ENCODE results near the gene NUDT1. TPM values are rescaled to one million over a fixed set of nuclear protein-coding genes. Genes with fewer than 3 reads are reported as not detected.

Gene NUDT1
- total and polyA plus RNA-seq, 2 experiments from 2014 or later = 47.7 to 61.0 TPM

DNA sequence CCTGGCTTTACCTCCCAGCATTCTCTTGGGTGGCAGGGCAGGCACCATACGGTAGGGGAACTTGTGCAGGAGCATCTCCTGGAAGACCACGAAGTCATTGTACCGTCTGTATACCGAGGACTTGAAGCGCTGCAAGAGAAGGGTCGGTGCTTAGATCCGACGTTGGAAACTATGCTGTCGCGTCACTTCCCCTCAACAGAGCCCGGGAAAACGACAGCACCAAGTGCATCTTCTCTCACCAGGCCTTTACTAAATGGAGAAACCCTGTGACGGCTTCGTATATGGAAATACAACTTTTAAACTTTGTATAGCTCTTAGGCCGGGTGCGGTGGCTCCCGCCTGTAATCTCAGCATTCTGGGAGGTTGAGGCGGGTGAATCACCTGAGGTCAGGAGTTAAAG is 33.1 kb downstream of the NUDT1 start:
- no peaks in the 10 kb centered on the region for H3K9me3 ChIP-seq (ENCODE audit: low read depth)
- H3K36me3 ChIP-seq (ENCODE audit: low read depth) = no peaks in the 10 kb centered on the region
- in situ Hi-C loops (cut with MboI) = no loop called here
- H3K4me2 ChIP-seq (ENCODE audit: unreplicated experiment) = no peak overlapping the region
- TF ChIP-seq EZH2phosphoT487 (IDR thresholded peaks at IDR 0.05; ENCODE audit: insufficient read depth, low read depth) = no peak
- no peak for TF ChIP-seq EZH2 (IDR thresholded peaks at IDR 0.05; ENCODE audit: insufficient read depth, poor library complexity, severe bottlenecking)
- no peak overlapping the region for H3K27ac ChIP-seq
- 0 out of 2 replicates have a peak, but pooled peaks cover 4% of the 10 kb centered on the region for H3K4me1 ChIP-seq (ENCODE audit: insufficient read depth)
- 90 to 91% methylated on average over 18 of the region's 18 CpGs for WGBS, 2 experiments (ENCODE audit: low coverage in 1 of 2, low lambda C conversion rate in 2 of 2, missing lambda C conversion rate in 2 of 2)
- H4K20me1 ChIP-seq (ENCODE audit: insufficient read depth) = no peaks in the 10 kb centered on the region
- H2AFZ ChIP-seq = no peak overlapping the region
- DNase-seq = no peak
- H3K9ac ChIP-seq = no peak overlapping the region
- no peaks in the 10 kb centered on the region for H3F3A ChIP-seq (ENCODE audit: insufficient read depth)
- H3K9me2 ChIP-seq (ENCODE audit: insufficient read depth) = no peaks in the 10 kb centered on the region
- no peak overlapping the region for H3K4me3 ChIP-seq
- H3K27me3 ChIP-seq (replicated peaks; ENCODE audit: insufficient read depth) = no peaks in the 10 kb centered on the region
- H3K79me2 ChIP-seq (ENCODE audit: insufficient read depth) = peaks cover 10% of the 10 kb centered on the region

DNA sequence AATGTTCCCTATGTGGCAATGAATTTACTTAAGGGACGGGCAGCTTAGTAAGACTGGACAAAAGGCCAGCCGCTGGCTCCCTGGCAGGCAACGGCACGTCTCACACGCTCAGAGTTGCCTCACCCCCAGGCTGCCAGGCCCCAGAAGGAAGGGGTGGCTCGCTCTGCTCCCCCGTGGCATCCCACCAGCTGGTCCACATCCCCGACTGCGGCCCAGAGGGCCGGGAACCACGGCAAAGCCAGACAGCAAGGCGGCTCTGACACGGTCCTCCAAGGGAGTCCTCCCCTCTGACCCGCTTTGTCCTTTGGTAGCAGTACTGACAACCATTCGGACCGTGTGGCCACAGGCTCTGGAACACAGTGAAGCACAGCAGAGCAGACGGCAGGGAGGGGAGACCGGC is 34.1 kb downstream of the NUDT1 start:
- Histone ChIP-seq H3F3A (ENCODE audit: insufficient read depth) (no peaks in the 10 kb centered on the region), H3K36me3 (ENCODE audit: low read depth) (no peaks in the 10 kb centered on the region), H3K4me2 (ENCODE audit: unreplicated experiment) (no peak overlapping the region), H4K20me1 (ENCODE audit: insufficient read depth) (no peaks in the 10 kb centered on the region), H3K4me3 (no peak overlapping the region), H2AFZ (no peak overlapping the region), H3K9me2 (ENCODE audit: insufficient read depth) (no peaks in the 10 kb centered on the region), H3K9ac (no peak overlapping the region), H3K4me1 (ENCODE audit: insufficient read depth) (0 out of 2 replicates have a peak, but pooled peaks cover 4% of the 10 kb centered on the region), H3K79me2 (ENCODE audit: insufficient read depth) (peaks cover 20% of the 10 kb centered on the region), H3K27me3 (replicated peaks; ENCODE audit: insufficient read depth) (no peaks in the 10 kb centered on the region), H3K9me3 (ENCODE audit: low read depth) (no peaks in the 10 kb centered on the region), H3K27ac (no peak overlapping the region)
- no peak for DNase-seq
- in situ Hi-C loops (cut with MboI) = no loop called here
- no peak for TF ChIP-seq EZH2phosphoT487 (IDR thresholded peaks at IDR 0.05; ENCODE audit: insufficient read depth, low read depth)
- TF ChIP-seq EZH2 (IDR thresholded peaks at IDR 0.05; ENCODE audit: insufficient read depth, poor library complexity, severe bottlenecking) = no peak
- 95% methylated on average over 18 of the region's 18 CpGs for WGBS, 2 experiments (ENCODE audit: low coverage in 1 of 2, low lambda C conversion rate in 2 of 2, missing lambda C conversion rate in 2 of 2)

DNA sequence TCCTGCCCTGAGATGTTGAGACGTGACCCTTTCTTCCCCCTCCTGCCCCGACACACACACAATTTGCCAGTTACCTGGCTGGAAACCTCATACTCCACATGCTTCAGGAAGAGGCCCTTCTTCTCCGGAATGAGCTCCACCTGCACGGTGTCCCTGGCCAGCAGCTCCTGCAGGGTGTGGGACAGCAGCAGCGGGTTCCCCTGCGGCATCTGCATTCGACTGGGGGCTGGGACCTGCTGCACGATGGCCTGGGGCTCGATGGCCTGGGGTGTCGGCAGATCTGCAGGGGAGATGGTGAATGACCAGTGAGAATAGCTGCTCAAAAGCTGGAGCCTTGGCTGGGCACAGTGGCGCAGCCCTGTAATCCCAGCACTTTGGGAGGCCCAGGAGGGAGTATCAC is 36.0 kb downstream of the NUDT1 start:
- Histone ChIP-seq H3K4me2 (ENCODE audit: unreplicated experiment) (no peak overlapping the region), H3K79me2 (ENCODE audit: insufficient read depth) (peaks cover 36% of the 10 kb centered on the region), H3K9ac (no peak overlapping the region), H3K27me3 (replicated peaks; ENCODE audit: insufficient read depth) (no peaks in the 10 kb centered on the region), H4K20me1 (ENCODE audit: insufficient read depth) (no peaks in the 10 kb centered on the region), H3K4me3 (no peak overlapping the region), H3F3A (ENCODE audit: insufficient read depth) (no peaks in the 10 kb centered on the region), H2AFZ (no peak overlapping the region), H3K9me2 (ENCODE audit: insufficient read depth) (no peaks in the 10 kb centered on the region), H3K9me3 (ENCODE audit: low read depth) (no peaks in the 10 kb centered on the region), H3K36me3 (ENCODE audit: low read depth) (no peaks in the 10 kb centered on the region), H3K4me1 (ENCODE audit: insufficient read depth) (peaks cover 12% of the 10 kb centered on the region; the same call in 1 of the 2 replicates), H3K27ac (no peak overlapping the region)
- DNase-seq = no peak
- WGBS, 2 experiments (ENCODE audit: low coverage in 1 of 2, low lambda C conversion rate in 2 of 2, missing lambda C conversion rate in 2 of 2) = 91 to 95% methylated on average over 10 to 11 of the region's 11 CpGs
- TF ChIP-seq EZH2phosphoT487 (IDR thresholded peaks at IDR 0.05; ENCODE audit: insufficient read depth, low read depth) = no peak
- no peak for TF ChIP-seq EZH2 (IDR thresholded peaks at IDR 0.05; ENCODE audit: insufficient read depth, poor library complexity, severe bottlenecking)
- in situ Hi-C loops (cut with MboI) = no loop called here

DNA sequence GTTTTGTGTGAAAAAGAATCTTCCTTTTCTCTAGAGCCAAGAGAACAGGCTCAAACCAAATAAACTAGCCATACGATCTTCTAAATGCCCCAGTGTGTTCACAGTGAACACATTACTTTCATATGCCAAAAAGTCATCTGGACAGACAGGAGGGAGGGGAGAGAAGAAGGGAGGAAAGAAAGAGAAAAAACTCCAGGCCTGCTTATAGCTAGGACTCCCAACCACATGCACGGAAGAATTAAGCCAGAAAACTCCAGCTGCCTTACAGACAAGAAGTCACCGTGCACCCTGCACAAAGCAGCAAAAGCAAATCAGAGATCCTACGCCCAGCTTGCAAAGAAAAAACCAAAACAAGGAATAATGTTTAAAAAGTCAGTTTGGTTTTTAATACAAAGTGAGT is 37.9 kb downstream of the NUDT1 start:
- Histone ChIP-seq H3K9me3 (ENCODE audit: low read depth) (no peaks in the 10 kb centered on the region), H3K4me2 (ENCODE audit: unreplicated experiment) (no peak overlapping the region), H3K9me2 (ENCODE audit: insufficient read depth) (no peaks in the 10 kb centered on the region), H3K4me1 (ENCODE audit: insufficient read depth) (peaks cover 12% of the 10 kb centered on the region; the same call in 1 of the 2 replicates), H2AFZ (no peak overlapping the region), H3K4me3 (no peak overlapping the region), H4K20me1 (ENCODE audit: insufficient read depth) (no peaks in the 10 kb centered on the region), H3K27ac (no peak overlapping the region), H3K27me3 (replicated peaks; ENCODE audit: insufficient read depth) (no peaks in the 10 kb centered on the region), H3K9ac (no peak overlapping the region), H3F3A (ENCODE audit: insufficient read depth) (no peaks in the 10 kb centered on the region), H3K36me3 (ENCODE audit: low read depth) (no peaks in the 10 kb centered on the region), H3K79me2 (ENCODE audit: insufficient read depth) (peaks cover 45% of the 10 kb centered on the region)
- no peak for TF ChIP-seq EZH2phosphoT487 (IDR thresholded peaks at IDR 0.05; ENCODE audit: insufficient read depth, low read depth)
- in situ Hi-C loops (cut with MboI) = no loop called here
- WGBS, 2 experiments (ENCODE audit: low coverage in 1 of 2, low lambda C conversion rate in 2 of 2, missing lambda C conversion rate in 2 of 2) = 54 to 59% methylated on average over 4 of the region's 4 CpGs
- no peak for DNase-seq

DNA sequence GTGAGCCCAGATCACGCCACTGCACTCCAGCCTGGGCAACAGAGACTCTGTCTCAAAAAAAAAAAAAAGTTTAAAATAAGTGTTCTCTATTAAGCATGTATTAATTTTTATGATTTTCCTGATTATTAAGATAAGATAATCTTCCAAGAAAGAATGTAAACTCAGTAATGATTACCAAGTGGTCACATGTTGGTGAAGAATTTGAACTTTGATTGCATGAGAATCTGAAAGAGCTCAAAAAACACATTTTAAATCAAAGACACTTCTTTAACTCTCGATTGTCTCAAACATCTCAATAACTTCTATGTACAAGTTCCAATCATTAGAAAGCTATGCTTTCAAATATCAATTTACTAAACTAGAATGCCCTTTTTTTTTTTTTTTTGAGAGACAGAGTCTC is 38.4 kb downstream of the NUDT1 start:
- H4K20me1 ChIP-seq (ENCODE audit: insufficient read depth) = no peaks in the 10 kb centered on the region
- H3K36me3 ChIP-seq (ENCODE audit: low read depth) = no peaks in the 10 kb centered on the region
- TF ChIP-seq EZH2phosphoT487 (IDR thresholded peaks at IDR 0.05; ENCODE audit: insufficient read depth, low read depth) (no peak), EZH2 (IDR thresholded peaks at IDR 0.05; ENCODE audit: insufficient read depth, poor library complexity, severe bottlenecking) (no peak)
- no peaks in the 10 kb centered on the region for H3F3A ChIP-seq (ENCODE audit: insufficient read depth)
- H3K4me2 ChIP-seq (ENCODE audit: unreplicated experiment) = no peak overlapping the region
- no peak for DNase-seq
- no peaks in the 10 kb centered on the region for H3K27me3 ChIP-seq (replicated peaks; ENCODE audit: insufficient read depth)
- peaks cover 49% of the 10 kb centered on the region for H3K79me2 ChIP-seq (ENCODE audit: insufficient read depth)
- H3K9me3 ChIP-seq (ENCODE audit: low read depth) = no peaks in the 10 kb centered on the region
- no peak overlapping the region for H3K27ac ChIP-seq
- in situ Hi-C loops (cut with MboI) = no loop called here
- no peak overlapping the region for H3K9ac ChIP-seq
- 92 to 94% methylated on average over 2 of the region's 2 CpGs for WGBS, 2 experiments (ENCODE audit: low coverage in 1 of 2, low lambda C conversion rate in 2 of 2, missing lambda C conversion rate in 2 of 2)
- peaks cover 12% of the 10 kb centered on the region; the same call in 1 of the 2 replicates for H3K4me1 ChIP-seq (ENCODE audit: insufficient read depth)
- no peak overlapping the region for H2AFZ ChIP-seq
- no peaks in the 10 kb centered on the region for H3K9me2 ChIP-seq (ENCODE audit: insufficient read depth)
- H3K4me3 ChIP-seq = no peak overlapping the region
